ENCODE data around the gene EPN3.

DNA sequence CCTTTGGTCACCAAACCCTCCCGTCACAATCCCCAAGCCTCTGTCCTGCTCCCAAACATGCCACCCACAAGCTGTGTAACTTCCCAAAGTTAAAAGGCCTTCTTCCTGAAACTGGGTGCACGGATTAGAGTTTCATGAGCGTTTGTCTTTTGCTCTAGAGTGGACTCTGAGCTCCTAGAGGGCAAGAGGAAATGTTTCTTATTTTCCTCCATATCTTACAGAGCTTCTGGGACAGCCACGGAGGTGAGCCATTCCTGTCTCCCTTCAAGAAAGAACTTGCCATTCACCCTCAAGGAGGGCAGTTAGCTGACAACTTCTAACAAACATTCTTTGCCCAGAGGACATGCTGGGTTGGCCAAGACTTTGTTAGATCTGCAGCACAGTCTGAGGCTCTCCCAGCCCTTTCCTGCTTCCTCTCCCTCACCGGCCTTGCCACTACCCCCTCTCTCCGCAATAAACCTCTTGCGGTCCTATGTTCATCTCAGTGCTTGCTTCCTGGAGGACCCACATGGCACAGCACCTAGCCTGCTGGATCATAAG is 26.9 kb upstream of the EPN3 start:
- no peak for TF ChIP-seq POLR2A (IDR thresholded peaks at IDR 0.05)
- TF ChIP-seq, protein P1, sequence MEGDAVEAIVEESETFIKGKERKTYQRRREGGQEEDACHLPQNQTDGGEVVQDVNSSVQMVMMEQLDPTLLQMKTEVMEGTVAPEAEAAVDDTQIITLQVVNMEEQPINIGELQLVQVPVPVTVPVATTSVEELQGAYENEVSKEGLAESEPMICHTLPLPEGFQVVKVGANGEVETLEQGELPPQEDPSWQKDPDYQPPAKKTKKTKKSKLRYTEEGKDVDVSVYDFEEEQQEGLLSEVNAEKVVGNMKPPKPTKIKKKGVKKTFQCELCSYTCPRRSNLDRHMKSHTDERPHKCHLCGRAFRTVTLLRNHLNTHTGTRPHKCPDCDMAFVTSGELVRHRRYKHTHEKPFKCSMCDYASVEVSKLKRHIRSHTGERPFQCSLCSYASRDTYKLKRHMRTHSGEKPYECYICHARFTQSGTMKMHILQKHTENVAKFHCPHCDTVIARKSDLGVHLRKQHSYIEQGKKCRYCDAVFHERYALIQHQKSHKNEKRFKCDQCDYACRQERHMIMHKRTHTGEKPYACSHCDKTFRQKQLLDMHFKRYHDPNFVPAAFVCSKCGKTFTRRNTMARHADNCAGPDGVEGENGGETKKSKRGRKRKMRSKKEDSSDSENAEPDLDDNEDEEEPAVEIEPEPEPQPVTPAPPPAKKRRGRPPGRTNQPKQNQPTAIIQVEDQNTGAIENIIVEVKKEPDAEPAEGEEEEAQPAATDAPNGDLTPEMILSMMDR (IDR thresholded peaks at IDR 0.05) = no peak

Measured in heart left ventricle (tissue), 13 donors.